ENCODE data around the gene PRSS56. TPM values are rescaled to one million over a fixed set of nuclear protein-coding genes. Genes with fewer than 3 reads are reported as not detected.
"Not testable (repeated sequence)": the region's sequence is repeated elsewhere in the genome, so short reads cannot be mapped to it uniquely, and the experiment has no call there.

The PRSS56 gene
- total and polyA plus RNA-seq, 2 donors (not counting 1 experiment from before 2014, with no cell fraction given), result not detected

GRCh38 chr2:232569541-232569940 is 49.4 kb downstream of the PRSS56 start:
- Histone ChIP-seq H3K9me3 (ENCODE audit: control insufficient read depth, insufficient read depth, low read depth, low read length) (no peaks in the 10 kb centered on the region), H3K4me2 (ENCODE audit: extremely low read depth, insufficient read depth, low read length) (no peak overlapping the region), H3K4me3 (replicated peaks in 1 of 4; ENCODE audit: control extremely low read depth in 1 of 4, insufficient read depth in 1 of 4, low read depth in 3 of 4, low read length in 4 of 4) (no peak overlapping the region), H3K9ac (ENCODE audit: insufficient read depth, low read length) (no peak overlapping the region), H2AFZ (ENCODE audit: low read length) (no peak overlapping the region), H3K36me3 (ENCODE audit: control insufficient read depth, insufficient read depth, low read length) (peaks cover 13% of the 10 kb centered on the region), H3K79me2 (ENCODE audit: control insufficient read depth, insufficient read depth, low read length) (no peaks in the 10 kb centered on the region), H3K4me1 (ENCODE audit: control insufficient read depth, extremely low read depth, insufficient read depth, low read length) (peaks cover 2% of the 10 kb centered on the region), H3K27ac (ENCODE audit: insufficient read depth, low read length) (no peak overlapping the region), H3K27me3 (ENCODE audit: control insufficient read depth, insufficient read depth, low read length) (no peaks in the 10 kb centered on the region), H4K20me1 (ENCODE audit: control insufficient read depth, extremely low read depth, insufficient read depth, low read length) (no peaks in the 10 kb centered on the region)
- no peak for TF ChIP-seq CTCF (conservative IDR thresholded peaks at IDR 0.05 in 1 of 2, IDR thresholded peaks at IDR 0.05 in 1 of 2; ENCODE audit: low read depth in 1 of 2, low read length in 2 of 2)
- no peak for TF ChIP-seq EZH2 (IDR thresholded peaks at IDR 0.05; ENCODE audit: low read length, missing control alignments)
- no peak for DNase-seq (ENCODE audit: low read depth in 2 of 2)

GRCh38 chr2:232570481-232570880 is 50.3 kb downstream of the PRSS56 start:
- DNase-seq (ENCODE audit: low read depth in 2 of 2); H3K27ac ChIP-seq (ENCODE audit: insufficient read depth, low read length); H3K4me3 ChIP-seq (replicated peaks in 1 of 4; ENCODE audit: control extremely low read depth in 1 of 4, insufficient read depth in 1 of 4, low read depth in 3 of 4, low read length in 4 of 4); H4K20me1 ChIP-seq (ENCODE audit: control insufficient read depth, extremely low read depth, insufficient read depth, low read length); H2AFZ ChIP-seq (ENCODE audit: low read length); H3K4me2 ChIP-seq (ENCODE audit: extremely low read depth, insufficient read depth, low read length); H3K4me1 ChIP-seq (ENCODE audit: control insufficient read depth, extremely low read depth, insufficient read depth, low read length); H3K9me3 ChIP-seq (ENCODE audit: control insufficient read depth, insufficient read depth, low read depth, low read length); H3K79me2 ChIP-seq (ENCODE audit: control insufficient read depth, insufficient read depth, low read length); H3K9ac ChIP-seq (ENCODE audit: insufficient read depth, low read length); H3K27me3 ChIP-seq (ENCODE audit: control insufficient read depth, insufficient read depth, low read length): not testable (repeated sequence)
- H3K36me3 ChIP-seq (ENCODE audit: control insufficient read depth, insufficient read depth, low read length), result peaks cover 12% of the 10 kb centered on the region

- no peaks in the 10 kb centered on the region for H3K79me2 ChIP-seq (ENCODE audit: control insufficient read depth, insufficient read depth, low read length)
- H3K4me1 ChIP-seq (ENCODE audit: control insufficient read depth, extremely low read depth, insufficient read depth, low read length), result peaks cover 2% of the 10 kb centered on the region
- no peaks in the 10 kb centered on the region for H3K27me3 ChIP-seq (ENCODE audit: control insufficient read depth, insufficient read depth, low read length)
- H4K20me1 ChIP-seq (ENCODE audit: control insufficient read depth, extremely low read depth, insufficient read depth, low read length), result no peaks in the 10 kb centered on the region
- H2AFZ ChIP-seq (ENCODE audit: low read length), result no peak overlapping the region
- H3K4me2 ChIP-seq (ENCODE audit: extremely low read depth, insufficient read depth, low read length), result no peak overlapping the region
- no peak for TF ChIP-seq EZH2 (IDR thresholded peaks at IDR 0.05; ENCODE audit: low read length, missing control alignments)
- no peak for TF ChIP-seq CTCF (conservative IDR thresholded peaks at IDR 0.05 in 1 of 2, IDR thresholded peaks at IDR 0.05 in 1 of 2; ENCODE audit: low read depth in 1 of 2, low read length in 2 of 2)
- no peaks in the 10 kb centered on the region for H3K9me3 ChIP-seq (ENCODE audit: control insufficient read depth, insufficient read depth, low read depth, low read length)
- DNase-seq (ENCODE audit: low read depth in 2 of 2), result no peak
- no peak overlapping the region for H3K9ac ChIP-seq (ENCODE audit: insufficient read depth, low read length)
- no peak overlapping the region for H3K4me3 ChIP-seq (replicated peaks in 1 of 4; ENCODE audit: control extremely low read depth in 1 of 4, insufficient read depth in 1 of 4, low read depth in 3 of 4, low read length in 4 of 4)
- no peak overlapping the region for H3K27ac ChIP-seq (ENCODE audit: insufficient read depth, low read length)
- peaks cover 12% of the 10 kb centered on the region for H3K36me3 ChIP-seq (ENCODE audit: control insufficient read depth, insufficient read depth, low read length)
Observed at GRCh38 chr2:232571026-232571474, 50.9 kb downstream of the PRSS56 start.

Data from fibroblast of lung (primary cell).